Nephron progenitor cell (in vitro differentiated cells): ENCODE results near the gene ARL5C.

Experiments
- DNase-seq: peaks from one replicate; pipeline ENCODE4 v3.0.0; 2021
- H3K27ac Mint-ChIP-seq: 2 replicates; pipeline ENCODE4 v1.8.0; 2021; ENCODE audit warnings: mild to moderate bottlenecking, moderate library complexity, mixed read lengths
- H3K27me3 Mint-ChIP-seq: 2 replicates; pipeline ENCODE4 v1.8.0; 2021; ENCODE audit warnings: mild to moderate bottlenecking, low read depth, mixed read lengths; ENCODE audit not compliant: poor library complexity
- H3K36me3 Mint-ChIP-seq: 2 replicates; pipeline ENCODE4 v1.8.0; 2021; ENCODE audit warnings: low read depth, mixed read lengths
- H3K4me1 Mint-ChIP-seq: 2 replicates; pipeline ENCODE4 v1.8.0; 2021; ENCODE audit warnings: mixed read lengths
- H3K4me3 Mint-ChIP-seq: 2 replicates; pipeline ENCODE4 v1.8.0; 2021; ENCODE audit warnings: mild to moderate bottlenecking, moderate library complexity, mixed read lengths
- H3K9me3 Mint-ChIP-seq: 2 replicates; pipeline ENCODE4 v1.8.0; 2021; ENCODE audit warnings: mild to moderate bottlenecking, moderate library complexity, mixed read lengths
- CTCF ChIP-seq: fragments of 200-600 bp; sonication (generic); IDR thresholded peaks from 2 replicates; pipeline ENCODE4 v1.5.0; 2021; ENCODE audit warnings: antibody characterized with exemption

Gene ARL5C

GRCh38 chr17:39141915-39142664 is 23.9 kb downstream of the ARL5C start:
- H3K4me3 Mint-ChIP-seq = no peak overlapping the region
- peaks cover 7% of the 10 kb centered on the region for H3K9me3 Mint-ChIP-seq
- no peak for TF ChIP-seq CTCF
- no peaks in the 10 kb centered on the region for H3K4me1 Mint-ChIP-seq
- H3K27ac Mint-ChIP-seq = no peak overlapping the region
- H3K27me3 Mint-ChIP-seq = peaks cover 4% of the 10 kb centered on the region
- DNase-seq = no peak
- no peaks in the 10 kb centered on the region for H3K36me3 Mint-ChIP-seq

- Mint-ChIP-seq H3K27ac (no peak overlapping the region), H3K9me3 (peaks cover 7% of the 10 kb centered on the region), H3K36me3 (no peaks in the 10 kb centered on the region), H3K27me3 (peaks cover 2% of the 10 kb centered on the region), H3K4me1 (no peaks in the 10 kb centered on the region), H3K4me3 (no peak overlapping the region)
- no peak for DNase-seq
- no peak for TF ChIP-seq CTCF
Measured at GRCh38 chr17:39141294-39141693, 24.7 kb downstream of the ARL5C start.

- TF ChIP-seq CTCF = no peak
- no peak overlapping the region for H3K4me3 Mint-ChIP-seq
- no peaks in the 10 kb centered on the region for H3K4me1 Mint-ChIP-seq
- DNase-seq = no peak
- H3K27me3 Mint-ChIP-seq = peaks cover 2% of the 10 kb centered on the region
- H3K9me3 Mint-ChIP-seq = peaks cover 7% of the 10 kb centered on the region
- H3K36me3 Mint-ChIP-seq = no peaks in the 10 kb centered on the region
- H3K27ac Mint-ChIP-seq = no peak overlapping the region
Measured at GRCh38 chr17:39139561-39139960, 26.4 kb downstream of the ARL5C start.

GRCh38 chr17:39139161-39139511 is 26.8 kb downstream of the ARL5C start:
- no peak for TF ChIP-seq CTCF
- no peak overlapping the region for H3K4me3 Mint-ChIP-seq
- H3K36me3 Mint-ChIP-seq = no peaks in the 10 kb centered on the region
- H3K27ac Mint-ChIP-seq = no peak overlapping the region
- peaks cover 2% of the 10 kb centered on the region for H3K27me3 Mint-ChIP-seq
- peaks cover 7% of the 10 kb centered on the region for H3K9me3 Mint-ChIP-seq
- no peak for DNase-seq
- no peaks in the 10 kb centered on the region for H3K4me1 Mint-ChIP-seq

GRCh38 chr17:39138431-39139160 is 27.4 kb downstream of the ARL5C start:
- peaks cover 7% of the 10 kb centered on the region for H3K9me3 Mint-ChIP-seq
- no peaks in the 10 kb centered on the region for H3K4me1 Mint-ChIP-seq
- no peak for DNase-seq
- no peak overlapping the region for H3K27ac Mint-ChIP-seq
- TF ChIP-seq CTCF = no peak
- H3K27me3 Mint-ChIP-seq = peaks cover 2% of the 10 kb centered on the region
- H3K4me3 Mint-ChIP-seq = no peak overlapping the region
- H3K36me3 Mint-ChIP-seq = no peaks in the 10 kb centered on the region
